Activated CD8-positive, alpha-beta T cell treated with anti-CD3 and anti-CD28 coated beads for 36 hours (primary cell): ENCODE measurements around the gene SPPL2A. TPM values are rescaled to one million over a fixed set of nuclear protein-coding genes. Genes with fewer than 3 reads are reported as not detected.

Experiments
- ATAC-seq: fragments of 200-7000 bp; cut with Tn5 transposase; one replicate; pipeline ENCODE4 v1.10.0; 2021; ENCODE audit warnings: mild to moderate bottlenecking, moderate library complexity
- CTCF ChIA-PET: fragments of 350-600 bp; sonication (Branson Sonifier 250); formaldehyde crosslinking; loops from one replicate; lab custom pipeline; 2021; ENCODE audit warnings: antibody characterized with exemption; lab: Charles Lee
- POLR2A ChIA-PET: fragments of 350-600 bp; sonication (Branson Sonifier 250); formaldehyde crosslinking; loops from one replicate; lab custom pipeline; 2021; ENCODE audit warnings: antibody characterized with exemption; lab: Charles Lee
- DNase-seq: peaks from one replicate; pipeline ENCODE4 v3.0.0-alpha.2; 2020
- H3K27ac Mint-ChIP-seq: one replicate; pipeline ENCODE4 v1.8.0; 2021; ENCODE audit warnings: mild to moderate bottlenecking, mixed read lengths
- H3K27me3 Mint-ChIP-seq: one replicate; pipeline ENCODE4 v1.8.0; 2021; ENCODE audit warnings: mixed read lengths
- H3K36me3 Mint-ChIP-seq: one replicate; pipeline ENCODE4 v1.8.0; 2021; ENCODE audit warnings: low read depth, mixed read lengths
- H3K4me1 Mint-ChIP-seq: one replicate; pipeline ENCODE4 v1.8.0; 2021; ENCODE audit warnings: low read depth, mixed read lengths
- H3K4me3 Mint-ChIP-seq: one replicate; pipeline ENCODE4 v1.8.0; 2021; ENCODE audit warnings: mild to moderate bottlenecking, moderate library complexity, mixed read lengths
- H3K9me3 Mint-ChIP-seq: one replicate; pipeline ENCODE4 v1.8.0; 2021; ENCODE audit warnings: mixed read lengths
- CTCF ChIP-seq: fragments of 200-600 bp; IDR thresholded peaks from one replicate; pipeline ENCODE4 v1.8.0; 2022; ENCODE audit warnings: antibody characterized with exemption, mild to moderate bottlenecking
- intact Hi-C: fragments of 100-400 bp; cut with micrococcal nuclease; formaldehyde crosslinking; loops from one replicate; pipeline ENCODE4 v1.10.0; 2022
- total RNA-seq, 2 experiments: library from RNA; stranded (reverse); gene quantifications; one replicate each; pipeline ENCODE4 v1.2.3, GENCODE V29; 2021

The SPPL2A gene
- total RNA-seq, 2 experiments from 2014 or later, result 47.7 to 48.8 TPM

- POLR2A ChIA-PET, result no interaction called here
- Mint-ChIP-seq H3K4me3 (no peak overlapping the region), H3K9me3 (no peaks in the 10 kb centered on the region), H3K4me1 (no peaks in the 10 kb centered on the region), H3K36me3 (no peaks in the 10 kb centered on the region), H3K27ac (no peak overlapping the region), H3K27me3 (peaks cover 2% of the 10 kb centered on the region)
- TF ChIP-seq CTCF, result no peak
- no peak for ATAC-seq
- CTCF ChIA-PET, result no interaction called here
- no peak for DNase-seq
- intact Hi-C loops, result no loop called here
Observed at GRCh38 chr15:50810128-50810527, 44.6 kb upstream of the SPPL2A start.

GRCh38 chr15:50808728-50809127 lies 43.2 kb upstream of the SPPL2A start:
- H3K4me3 Mint-ChIP-seq, result no peak overlapping the region
- no peaks in the 10 kb centered on the region for H3K9me3 Mint-ChIP-seq
- ChIA-PET POLR2A (no interaction called here), CTCF (interaction anchor here (1.1 kb wide), 1 partner anchor 110 kb away, joined by 5 read pairs; no protein-coding TSS in a partner anchor)
- intact Hi-C loops, result no loop called here
- no peak for ATAC-seq
- H3K27me3 Mint-ChIP-seq, result peaks cover 2% of the 10 kb centered on the region
- DNase-seq, result no peak
- H3K27ac Mint-ChIP-seq, result no peak overlapping the region
- H3K36me3 Mint-ChIP-seq, result no peaks in the 10 kb centered on the region
- no peak for TF ChIP-seq CTCF
- H3K4me1 Mint-ChIP-seq, result no peaks in the 10 kb centered on the region

- Mint-ChIP-seq H3K27me3 (peaks cover 2% of the 10 kb centered on the region), H3K9me3 (no peaks in the 10 kb centered on the region), H3K4me1 (peaks cover 3% of the 10 kb centered on the region), H3K4me3 (no peak overlapping the region), H3K27ac (no peak overlapping the region), H3K36me3 (no peaks in the 10 kb centered on the region)
- ChIA-PET POLR2A (no interaction called here), CTCF (no interaction called here)
- TF ChIP-seq CTCF, result no peak
- ATAC-seq (no peak), DNase-seq (no peak)
- intact Hi-C loops, result no loop called here
Observed at GRCh38 chr15:50803479-50804180, 38.1 kb upstream of the SPPL2A start.

- Mint-ChIP-seq H3K36me3 (no peaks in the 10 kb centered on the region), H3K4me1 (peaks cover 3% of the 10 kb centered on the region), H3K27ac (no peak overlapping the region), H3K4me3 (no peak overlapping the region), H3K27me3 (no peaks in the 10 kb centered on the region), H3K9me3 (no peaks in the 10 kb centered on the region)
- no peak for TF ChIP-seq CTCF
- ChIA-PET CTCF (interaction anchor here (2.3 kb wide), 1 partner anchor 80 kb away, joined by 5 read pairs; no protein-coding TSS in a partner anchor), POLR2A (no interaction called here)
- DNase-seq (no peak), ATAC-seq (no peak)
- intact Hi-C loops, result no loop called here
Observed at GRCh38 chr15:50800715-50801114, 35.2 kb upstream of the SPPL2A start.

- TF ChIP-seq CTCF, result no peak
- intact Hi-C loops, result no loop called here
- Mint-ChIP-seq H3K4me1 (peaks cover 3% of the 10 kb centered on the region), H3K4me3 (no peak overlapping the region), H3K36me3 (no peaks in the 10 kb centered on the region), H3K9me3 (no peaks in the 10 kb centered on the region), H3K27ac (no peak overlapping the region), H3K27me3 (no peaks in the 10 kb centered on the region)
- ChIA-PET POLR2A (interaction anchor here (1.0 kb wide), 1 partner anchor 36 kb away, joined by 3 read pairs; no protein-coding TSS in a partner anchor), CTCF (interaction anchor here (0.8 to 2.3 kb wide), 4 partner anchors 18 to 89 kb away, joined by 3 to 5 read pairs (median 4); no protein-coding TSS in a partner anchor)
- ATAC-seq (no peak), DNase-seq (no peak)
Observed at GRCh38 chr15:50798684-50799083, 33.2 kb upstream of the SPPL2A start.
